Central memory CD8-positive, alpha-beta T cell (primary cell): Measurements from ENCODE around the gene DSCAML1.

Experiments used
- ATAC-seq: fragments of 150-1000 bp; cut with Tn5 transposase; replicated peaks from 2 replicates; pipeline ENCODE4 v1.10.0; 2022; ENCODE audit warnings: mild to moderate bottlenecking, moderate FRiP score, moderate number of reproducible peaks; ENCODE audit not compliant: poor library complexity, severe bottlenecking; ENCODE audit errors: extremely low read depth
- DNase-seq, 2 donors: peaks; one replicate each; pipeline ENCODE4 v3.0.0; 2021; ENCODE audit warnings: low spot score in 2 of 2
- H3K27ac Mint-ChIP-seq: one replicate; pipeline ENCODE4 v1.8.0; 2022; ENCODE audit warnings: low read depth, mild to moderate bottlenecking, moderate library complexity, mixed read lengths
- H3K27me3 Mint-ChIP-seq: one replicate; pipeline ENCODE4 v1.8.0; 2022; ENCODE audit warnings: mixed read lengths
- H3K36me3 Mint-ChIP-seq: one replicate; pipeline ENCODE4 v1.8.0; 2022; ENCODE audit warnings: mild to moderate bottlenecking, moderate library complexity, mixed read lengths; ENCODE audit not compliant: insufficient read depth
- H3K4me1 Mint-ChIP-seq: one replicate; pipeline ENCODE4 v1.8.0; 2022; ENCODE audit warnings: mixed read lengths
- H3K4me3 Mint-ChIP-seq: one replicate; pipeline ENCODE4 v1.8.0; 2022; ENCODE audit warnings: mild to moderate bottlenecking, moderate library complexity, mixed read lengths
- H3K9me3 Mint-ChIP-seq: one replicate; pipeline ENCODE4 v1.8.0; 2022; ENCODE audit warnings: mixed read lengths

Gene DSCAML1

GRCh38 chr11:117378976-117379865 lies 417.8 kb downstream of the DSCAML1 start:
- no peak for ATAC-seq
- no peak overlapping the region for H3K4me3 Mint-ChIP-seq
- H3K36me3 Mint-ChIP-seq: peaks cover 24% of the 10 kb centered on the region
- H3K9me3 Mint-ChIP-seq: no peaks in the 10 kb centered on the region
- no peaks in the 10 kb centered on the region for H3K4me1 Mint-ChIP-seq
- H3K27ac Mint-ChIP-seq: no peak overlapping the region
- no peak for DNase-seq
- H3K27me3 Mint-ChIP-seq: no peaks in the 10 kb centered on the region
